GM19452 (cell line): ENCODE measurements around the gene ACTN1.
"Not testable (repeated sequence)": the region's sequence is repeated elsewhere in the genome, so short reads cannot be mapped to it uniquely, and the experiment has no call there.

Experiments
- ATAC-seq: cut with Tn5 transposase; IDR thresholded peaks from one replicate; pipeline ENCODE4 v1.9.1; 2021; ENCODE audit not compliant: unreplicated experiment

The ACTN1 gene

DNA sequence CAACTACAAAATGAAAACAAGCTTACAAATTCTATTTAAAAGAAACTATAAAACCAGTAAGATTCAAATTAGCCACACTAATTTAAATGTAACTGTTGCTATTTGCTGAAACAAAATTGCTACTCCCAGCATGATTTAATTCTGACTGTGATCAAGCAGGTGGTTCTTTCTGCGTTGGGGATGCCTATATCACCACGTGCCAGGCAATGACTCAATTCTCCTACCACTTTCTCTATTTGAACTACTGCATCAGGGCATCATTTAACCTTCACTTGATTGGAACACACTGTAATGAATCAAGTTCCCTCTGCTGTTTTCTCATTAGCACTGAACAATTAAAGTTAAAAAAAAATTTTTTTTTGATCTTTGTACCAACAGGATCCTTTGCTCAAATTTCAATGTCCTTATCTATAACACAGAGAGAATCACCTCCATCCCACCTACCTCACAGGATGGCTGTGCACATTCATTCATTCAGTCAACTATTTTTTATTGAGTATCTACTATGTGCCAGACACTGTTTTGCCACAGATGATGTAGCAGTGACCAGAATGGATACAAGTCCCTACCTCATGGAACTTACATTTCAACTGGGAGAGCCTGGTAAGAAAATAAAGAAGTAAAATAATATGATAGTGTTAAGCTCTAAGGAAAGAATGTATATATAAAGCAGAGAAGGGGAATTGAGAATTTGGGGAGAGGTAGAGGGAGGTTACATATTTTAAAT is 8.0 kb upstream of the ACTN1 start:
- ATAC-seq, result no peak

DNA sequence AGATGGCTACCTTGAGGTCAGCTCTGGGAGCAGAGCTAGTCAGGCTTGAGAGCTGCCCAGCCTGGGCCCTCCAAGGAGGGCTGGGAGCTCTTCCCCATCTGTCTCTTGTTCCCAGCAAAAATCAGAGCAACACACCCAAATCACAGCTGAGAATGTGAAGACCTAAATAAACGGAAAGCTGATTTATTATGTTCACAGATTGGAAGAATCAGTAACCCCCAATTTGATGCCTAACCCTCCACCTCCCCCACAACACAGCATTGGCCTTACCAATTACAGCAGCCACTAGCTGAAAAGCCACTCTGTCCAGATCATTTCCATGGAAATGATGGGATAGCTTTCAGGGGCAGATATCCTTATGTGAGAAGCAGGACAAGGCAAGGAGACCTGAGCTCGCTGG is 7.1 kb upstream of the ACTN1 start:
- no peak for ATAC-seq

DNA sequence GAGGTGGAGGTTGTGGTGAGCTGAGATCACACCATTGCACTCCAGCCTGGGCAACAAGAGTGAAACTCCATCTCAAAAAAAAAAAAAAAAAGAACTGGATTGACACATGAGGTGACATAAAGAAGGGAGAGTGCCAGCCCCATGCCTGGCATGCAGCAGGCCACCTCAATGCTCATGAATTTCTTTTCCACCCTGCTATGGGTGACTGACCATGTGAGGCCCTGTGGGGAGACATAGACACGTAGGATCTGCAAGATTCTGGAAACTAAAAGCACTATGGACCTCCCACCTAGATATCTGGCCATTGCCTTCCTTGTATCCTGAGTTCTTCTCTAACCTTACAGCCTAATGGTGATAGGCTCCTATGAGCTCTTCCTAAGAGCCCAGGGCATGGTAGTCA is 5.6 kb upstream of the ACTN1 start:
- no peak for ATAC-seq

DNA sequence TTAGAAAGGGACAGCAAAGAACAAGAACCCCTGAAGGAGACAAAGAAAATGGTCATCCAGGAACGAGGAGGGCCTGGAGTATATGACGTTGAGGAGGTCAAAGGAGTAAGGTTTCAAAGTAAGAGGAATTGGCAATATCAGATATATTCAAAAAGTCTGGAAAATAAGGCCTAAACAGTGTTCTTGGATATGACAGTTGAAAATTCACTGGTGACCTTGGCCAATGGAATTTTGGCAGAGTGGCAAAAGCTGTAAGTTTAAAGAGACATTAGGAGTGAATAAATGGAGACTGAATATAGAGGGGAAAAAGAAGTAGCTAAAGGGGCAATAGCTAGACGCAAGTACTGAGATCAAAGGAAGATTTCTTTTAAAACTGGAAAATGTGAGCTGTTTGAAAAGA is 4.1 kb upstream of the ACTN1 start:
- no peak for ATAC-seq

DNA sequence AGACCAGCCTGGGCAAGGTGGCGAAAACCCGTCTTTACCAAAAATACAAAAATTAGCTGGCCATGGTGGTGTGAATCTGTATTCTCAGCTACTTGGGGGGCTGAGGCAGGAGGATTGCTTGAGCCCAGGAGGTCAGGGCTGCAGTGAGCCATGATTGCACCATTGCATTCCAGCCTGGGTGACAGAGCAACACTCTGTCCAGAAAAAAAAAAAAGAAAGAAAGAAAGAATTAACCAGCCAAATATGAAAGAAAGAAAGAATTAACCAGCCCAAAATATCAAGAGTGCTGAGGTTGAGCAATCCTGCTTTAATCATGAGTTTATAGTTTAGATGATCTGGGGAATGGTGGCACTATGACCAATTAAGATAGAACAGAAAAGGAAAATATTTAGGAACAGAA is 3.5 kb upstream of the ACTN1 start:
- no peak for ATAC-seq

DNA sequence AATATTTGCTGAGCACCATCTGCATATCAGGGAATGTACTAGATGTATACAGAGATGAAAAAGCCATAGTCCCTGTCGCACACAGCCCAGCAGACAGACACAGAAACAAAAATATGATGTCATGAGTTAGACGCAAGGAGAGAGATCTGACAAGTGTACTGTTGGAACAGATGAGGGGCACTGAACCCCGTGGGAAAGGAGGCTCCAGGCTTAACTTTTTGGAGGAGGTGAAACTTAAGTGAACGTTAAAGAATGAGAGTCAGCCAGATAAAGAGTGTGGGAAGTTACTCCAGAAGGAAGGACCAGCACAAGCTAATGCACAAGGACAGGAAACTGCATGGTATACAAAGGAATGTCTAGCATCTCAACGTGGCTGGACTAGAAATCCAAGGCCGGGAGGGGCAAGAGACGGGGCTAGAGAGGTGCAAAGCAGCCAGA is 2.5 kb upstream of the ACTN1 start:
- no peak for ATAC-seq

DNA sequence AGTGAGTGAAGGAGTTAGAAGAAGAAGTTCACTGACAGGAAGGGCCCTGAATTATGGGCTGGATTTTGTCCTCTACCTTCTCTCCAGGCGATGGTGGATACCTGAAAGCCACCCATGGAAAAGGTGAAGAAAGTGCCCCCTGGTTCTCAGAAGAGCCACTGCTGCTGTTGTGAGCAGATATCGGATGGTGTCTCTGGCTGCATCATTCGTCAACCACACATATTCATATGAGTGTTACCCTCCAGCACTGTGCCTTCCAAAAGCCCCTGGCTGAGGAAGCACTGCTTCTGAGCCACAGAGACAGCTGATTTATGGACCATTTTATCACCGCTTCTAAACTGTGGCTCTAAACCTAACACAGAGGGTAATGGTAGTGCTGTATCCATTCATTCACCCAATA is 2.0 kb upstream of the ACTN1 start:
- no peak for ATAC-seq

DNA sequence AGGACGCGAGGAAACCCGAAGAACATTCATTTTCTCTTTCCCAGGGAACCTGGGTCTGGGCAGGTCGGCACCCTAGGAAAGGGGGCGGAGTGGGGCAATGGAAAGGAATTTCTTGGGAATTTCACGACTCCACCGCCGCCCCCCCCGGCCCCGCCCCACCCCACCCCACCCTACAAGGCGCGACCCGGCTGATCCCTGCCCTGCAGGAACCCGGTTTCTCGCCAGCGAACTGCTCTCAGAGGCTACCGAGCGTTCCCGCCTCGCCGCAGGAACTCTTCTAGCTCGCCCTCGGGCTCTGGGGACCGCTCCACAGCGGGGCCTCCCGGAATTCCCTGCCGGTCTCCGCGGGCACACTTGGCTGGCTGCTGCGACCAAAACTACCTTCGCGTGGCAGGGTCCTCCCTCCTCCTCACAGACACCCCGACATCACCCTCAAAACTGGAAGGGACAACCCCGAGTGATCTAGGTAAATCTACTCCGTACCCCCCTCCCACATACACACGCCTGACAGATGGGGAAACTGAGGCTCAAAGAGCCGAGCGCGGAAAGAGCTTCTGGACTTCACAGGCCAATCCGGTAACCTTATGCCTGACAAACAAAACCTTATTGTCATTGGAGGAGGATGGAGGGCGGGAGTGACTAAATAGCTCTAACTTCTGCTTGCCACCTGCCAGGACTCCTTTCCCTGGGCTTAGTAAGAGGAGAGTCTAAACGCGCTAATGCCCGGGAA is 785 bp upstream of the ACTN1 start:
- no peak for ATAC-seq

DNA sequence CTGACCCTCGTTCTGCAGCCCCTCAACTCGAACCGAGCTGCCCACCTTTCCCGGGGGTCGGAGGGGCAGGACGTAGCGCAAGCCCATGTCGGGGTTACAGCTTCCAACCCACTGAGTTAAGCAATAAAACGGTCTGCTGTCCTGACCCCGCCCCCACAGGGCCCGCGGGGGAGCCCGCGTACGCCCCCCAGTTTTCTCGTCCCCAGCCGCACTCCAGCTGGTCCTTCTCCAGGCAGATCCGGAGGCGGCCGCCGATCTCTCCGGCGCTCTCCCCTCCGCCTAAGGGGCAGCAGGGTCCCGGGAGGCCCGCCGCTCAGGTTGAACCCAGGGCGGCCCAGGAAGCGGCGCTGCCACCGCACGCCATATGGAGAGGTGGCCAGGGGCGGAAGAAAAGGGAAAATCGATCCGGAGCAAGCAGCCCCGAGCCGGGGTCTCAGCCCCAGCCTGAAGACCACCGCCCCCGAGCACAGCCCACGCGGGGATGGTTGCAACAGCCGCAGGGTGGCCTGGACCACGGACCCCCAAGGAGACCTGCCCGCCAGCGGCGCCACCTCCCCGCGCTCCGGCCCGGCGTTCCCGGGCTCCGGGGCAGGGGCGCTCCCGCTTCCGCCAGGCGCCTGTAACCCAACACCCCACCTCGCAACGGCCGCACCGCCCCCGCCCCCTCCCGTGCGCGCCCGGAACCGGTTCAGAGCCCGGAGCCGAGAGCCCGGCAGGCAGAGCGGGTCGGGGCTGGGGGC is 760 bp downstream of the ACTN1 start:
- peak; percentile 30 for ATAC-seq

DNA sequence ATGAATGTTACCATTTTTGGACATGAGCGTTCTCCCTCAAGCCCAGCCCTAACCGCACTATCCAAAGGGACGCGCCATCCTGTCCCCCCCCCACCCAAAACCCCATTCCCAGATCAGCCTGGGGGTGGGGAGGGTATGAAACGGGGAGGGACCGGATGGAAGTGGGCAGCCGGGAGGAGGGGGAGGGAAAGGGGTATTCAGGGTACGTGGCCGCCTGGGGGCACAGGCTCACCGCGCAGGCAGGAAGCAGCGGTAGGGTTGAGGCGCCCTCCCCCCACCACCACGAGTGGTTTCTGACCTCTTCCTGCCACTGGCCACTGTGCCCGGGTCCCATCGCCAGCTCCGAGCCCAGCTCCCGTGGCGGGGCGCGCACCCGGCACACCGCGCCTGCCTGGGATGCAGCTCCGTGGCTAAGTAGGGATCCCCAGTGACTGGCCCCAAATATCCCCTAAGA is 1.4 kb downstream of the ACTN1 start:
- no peak for ATAC-seq

DNA sequence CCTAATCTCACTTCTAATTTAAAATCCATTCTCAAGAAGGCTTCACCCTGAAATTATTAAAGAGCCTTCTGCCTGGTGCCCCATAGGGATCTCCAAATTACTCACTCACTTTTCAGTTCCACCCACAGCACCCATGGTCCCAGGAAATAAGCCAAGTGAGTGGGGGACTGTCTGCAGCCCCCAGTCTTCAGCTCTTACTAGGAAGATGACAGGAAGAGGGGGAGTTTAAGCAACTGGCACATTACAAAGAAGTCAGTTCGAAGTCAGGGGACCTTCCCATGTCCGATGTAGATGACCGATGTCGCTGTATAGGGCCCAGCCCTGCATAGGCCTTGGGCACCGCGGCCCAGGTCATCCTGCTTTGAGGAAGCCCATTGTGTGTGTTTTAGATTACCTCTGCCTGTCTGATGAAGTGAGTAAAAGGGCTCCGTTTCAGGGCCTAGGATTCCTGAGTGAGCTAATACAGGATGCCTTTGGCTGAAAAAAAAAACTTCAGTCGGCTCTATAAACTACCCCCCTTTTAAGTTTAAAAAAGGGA is 1.9 kb downstream of the ACTN1 start:
- no peak for ATAC-seq

DNA sequence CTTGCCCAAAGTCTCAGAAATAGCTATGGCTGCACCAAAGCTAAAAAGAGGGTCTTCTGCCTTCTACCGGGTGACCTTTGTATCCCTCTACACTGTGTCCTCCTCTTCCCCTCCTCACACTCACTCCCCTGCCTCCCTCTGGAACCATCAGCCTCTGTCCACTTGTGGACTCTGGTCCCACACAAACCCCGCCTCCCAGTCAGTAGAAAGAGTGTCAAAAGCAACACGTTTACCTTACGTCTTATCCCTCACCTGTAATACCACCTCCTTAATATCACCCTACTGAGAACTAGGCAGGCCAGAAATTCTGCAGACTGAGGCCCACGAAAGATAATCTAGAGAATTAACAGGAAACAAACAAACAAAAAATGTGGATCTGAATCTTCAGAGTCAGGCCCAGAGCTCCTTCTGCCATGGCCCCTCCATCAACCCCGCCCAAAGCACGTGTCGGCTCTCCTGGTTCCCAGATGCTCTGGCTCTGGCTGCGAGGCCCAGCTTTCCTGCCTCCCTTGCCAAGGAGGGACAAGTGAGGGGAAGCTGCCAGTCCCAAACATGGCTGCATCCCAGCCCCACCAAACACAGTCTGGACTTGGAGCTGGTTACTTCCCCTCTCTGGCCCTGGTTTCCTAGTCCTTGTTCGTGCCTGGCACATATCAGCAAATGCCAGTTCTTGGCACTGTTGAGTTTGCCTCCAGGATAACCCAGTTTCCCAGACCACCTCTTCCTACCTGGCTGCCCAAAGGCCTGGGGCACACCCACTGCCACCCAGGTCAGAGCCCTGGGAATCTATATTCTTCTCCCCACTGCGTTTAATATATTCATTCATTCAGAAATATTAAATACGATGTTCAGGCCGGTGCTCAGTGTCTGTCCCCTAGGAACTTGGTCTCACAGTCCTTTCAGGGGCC is 2.7 kb downstream of the ACTN1 start:
- no peak for ATAC-seq

DNA sequence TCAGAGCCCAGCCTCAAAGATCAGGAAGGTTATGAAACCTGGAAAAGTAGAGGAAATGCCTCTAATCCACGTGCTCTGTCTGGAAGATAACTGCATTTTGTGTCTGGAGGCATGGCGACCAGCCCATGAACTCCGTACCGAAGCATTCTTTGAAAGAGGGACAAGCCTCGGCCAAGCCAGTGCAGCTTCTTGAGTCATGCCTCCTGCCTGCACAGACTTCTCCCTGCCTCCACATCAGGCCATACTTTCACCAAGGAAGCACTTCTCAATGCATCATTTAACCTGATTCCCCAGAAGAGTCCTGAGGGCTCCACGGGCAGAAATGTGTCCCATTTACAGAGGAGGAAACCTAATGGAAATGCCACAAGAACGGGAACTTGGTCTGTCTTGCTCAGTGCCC is 3.4 kb downstream of the ACTN1 start:
- ATAC-seq, result no peak

DNA sequence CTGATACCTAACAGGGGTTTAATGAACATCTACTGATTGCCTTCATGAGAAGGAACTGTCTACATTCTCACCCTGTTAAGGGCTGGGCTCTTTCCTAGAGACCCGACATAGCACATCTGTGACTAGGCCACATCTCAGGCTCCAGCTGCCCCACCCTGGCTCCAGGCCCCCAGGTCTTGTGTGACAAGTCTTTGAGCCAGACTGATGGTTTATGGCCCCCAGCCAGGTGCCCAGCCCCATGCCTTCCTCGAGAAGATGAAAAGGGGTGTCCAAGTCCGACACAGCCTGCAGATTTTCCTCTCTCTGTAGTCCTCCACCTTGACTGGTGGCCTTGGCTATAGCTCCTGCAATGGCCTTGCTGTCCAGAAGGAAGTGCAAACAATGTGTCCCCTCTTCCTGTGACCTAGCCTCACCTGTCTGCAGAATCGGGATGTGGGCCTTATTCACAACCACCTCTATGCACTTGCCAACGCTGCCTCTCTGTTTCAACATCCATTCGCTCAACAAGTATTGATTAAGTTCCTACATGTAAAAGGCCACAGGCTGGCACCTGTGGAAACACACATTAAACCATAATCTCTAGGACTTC is 4.2 kb downstream of the ACTN1 start:
- ATAC-seq, result no peak

DNA sequence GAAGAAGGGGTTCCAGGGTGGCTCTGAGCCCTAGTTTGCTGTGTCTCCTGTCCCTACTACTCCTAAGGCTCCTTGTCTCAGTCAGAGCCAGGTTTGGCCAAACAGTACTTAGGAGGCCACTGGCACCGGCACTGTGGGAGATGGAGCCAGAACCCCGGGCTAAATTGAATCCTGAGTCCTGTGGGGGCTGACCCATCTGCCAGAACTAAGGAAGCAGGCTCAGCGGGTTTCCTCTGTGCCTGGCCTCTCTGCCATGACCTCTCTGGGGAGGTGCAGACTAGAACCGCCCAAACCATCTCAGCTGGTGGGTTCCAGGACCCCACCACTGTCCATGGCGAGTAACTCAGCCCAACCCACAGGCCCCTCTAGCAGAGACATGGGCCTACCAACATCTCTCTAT is 5.5 kb downstream of the ACTN1 start:
- ATAC-seq, result no peak

DNA sequence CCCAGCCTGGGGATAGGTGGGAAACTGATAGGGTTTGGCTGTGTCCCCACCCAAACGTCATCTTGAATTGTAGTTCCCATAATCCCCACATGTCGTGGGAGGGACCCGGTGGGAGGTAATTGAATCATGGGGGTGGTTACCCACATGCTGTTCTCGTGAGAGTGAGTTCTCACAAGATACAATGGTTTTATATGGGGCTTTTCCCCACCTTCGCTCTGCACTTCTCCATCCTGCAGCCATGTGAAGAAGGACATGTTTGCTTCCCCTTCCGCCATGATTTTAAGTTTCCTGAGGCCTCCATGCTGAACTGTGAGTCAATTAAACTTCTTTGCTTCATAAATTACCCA is 5.9 kb downstream of the ACTN1 start:
- ATAC-seq, result not testable (repeated sequence)

DNA sequence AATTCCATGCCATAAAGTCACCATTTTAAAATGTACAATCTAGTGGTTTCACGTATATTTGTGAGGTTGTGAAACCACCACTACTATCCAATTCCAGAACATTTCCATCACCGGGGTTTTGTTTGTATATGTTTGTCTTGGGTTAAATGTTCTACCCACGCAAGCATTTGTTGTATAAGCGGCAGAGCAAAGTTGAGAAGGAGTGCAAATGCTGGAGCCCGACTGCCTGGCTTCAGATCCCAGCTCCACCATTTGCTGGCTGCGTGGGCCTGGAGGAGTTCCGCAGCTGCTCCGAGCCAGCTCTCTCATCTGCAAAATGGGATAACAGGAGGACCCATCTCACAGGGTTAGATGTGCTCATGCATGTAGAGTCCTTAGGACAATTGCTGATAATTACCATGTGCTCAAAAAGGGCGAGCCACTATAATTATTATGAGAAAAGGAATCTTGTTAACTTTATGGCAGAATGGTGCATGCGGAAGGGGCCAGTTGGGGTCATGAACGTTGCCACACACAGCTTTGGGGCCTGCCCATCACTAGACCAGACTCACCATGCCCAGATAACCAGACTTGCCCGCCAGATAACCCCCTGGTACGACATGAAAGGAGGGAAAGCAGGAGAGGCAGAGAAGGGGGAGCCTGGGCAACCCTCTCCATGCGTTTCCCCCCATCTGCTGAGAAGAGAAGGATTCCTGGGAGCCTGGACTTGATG is 6.4 kb downstream of the ACTN1 start:
- no peak for ATAC-seq

DNA sequence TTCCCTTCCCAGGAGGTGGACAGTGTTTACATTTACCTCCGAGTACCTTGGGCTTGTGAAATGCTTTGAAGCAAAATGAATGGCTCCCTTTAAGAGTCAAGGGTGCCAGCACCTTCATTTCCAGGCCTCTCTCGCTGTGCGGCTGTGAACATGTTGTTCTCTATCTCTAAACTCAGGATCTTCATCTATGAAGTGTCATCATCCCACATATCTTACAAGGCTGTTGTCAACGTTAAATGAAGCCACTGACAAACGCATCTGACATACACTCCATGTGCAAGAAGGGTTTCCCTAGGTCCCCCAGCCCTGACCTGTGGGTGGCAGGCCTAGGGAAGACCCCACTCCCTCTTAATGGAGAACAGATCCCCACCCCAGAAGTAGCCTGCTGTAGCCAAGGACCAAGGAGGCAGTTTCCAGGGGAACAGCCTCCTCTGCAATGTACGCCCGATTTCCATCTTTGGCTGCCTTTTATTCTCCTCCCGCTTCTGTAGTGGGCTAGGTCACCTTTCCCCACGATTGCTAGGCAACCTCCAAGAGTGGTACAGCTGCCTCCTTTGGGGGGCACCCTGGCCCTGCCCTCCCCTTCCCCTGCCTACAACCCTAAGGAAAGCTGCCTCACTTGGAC is 7.6 kb downstream of the ACTN1 start:
- ATAC-seq, result no peak

DNA sequence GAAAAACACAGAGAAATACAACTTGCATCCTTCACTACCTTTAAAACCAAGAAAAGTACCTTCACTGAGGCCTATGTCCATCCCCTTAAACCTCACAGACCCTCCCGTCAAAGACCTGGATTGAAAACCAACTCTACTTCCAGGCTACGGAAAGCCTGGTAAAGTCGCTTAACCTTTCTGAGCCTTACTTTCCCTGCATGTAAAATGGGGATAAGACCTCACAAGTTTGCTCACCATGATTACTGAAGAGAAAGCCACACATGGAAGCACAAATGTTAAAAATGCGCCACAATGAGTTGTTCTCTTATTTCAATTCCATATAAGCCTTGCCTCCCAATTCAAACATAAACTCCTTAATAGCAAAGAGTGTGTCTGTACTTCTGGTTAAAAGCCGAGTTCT is 8.4 kb downstream of the ACTN1 start:
- no peak for ATAC-seq
